ENCODE data around the gene SSH2.

SSH2 gene

GRCh38 chr17:29716566-29716965 lies 213.5 kb downstream of the SSH2 start:
- H3K4me3 ChIP-seq (ENCODE audit: control insufficient read depth, low read depth, low read length) = no peak overlapping the region
- DNase-seq (ENCODE audit: low read depth) = no peak
- TF ChIP-seq CTCF (IDR thresholded peaks at IDR 0.05; ENCODE audit: control insufficient read depth, insufficient read depth, low read depth, low read length, missing control alignments) = no peak

GRCh38 chr17:29715680-29716079 lies 214.3 kb downstream of the SSH2 start:
- TF ChIP-seq CTCF (IDR thresholded peaks at IDR 0.05; ENCODE audit: control insufficient read depth, insufficient read depth, low read depth, low read length, missing control alignments) = no peak
- DNase-seq (ENCODE audit: low read depth) = no peak
- no peak overlapping the region for H3K4me3 ChIP-seq (ENCODE audit: control insufficient read depth, low read depth, low read length)

- no peak for DNase-seq (ENCODE audit: low read depth)
- no peak overlapping the region for H3K4me3 ChIP-seq (ENCODE audit: control insufficient read depth, low read depth, low read length)
- TF ChIP-seq CTCF (IDR thresholded peaks at IDR 0.05; ENCODE audit: control insufficient read depth, insufficient read depth, low read depth, low read length, missing control alignments) = no peak
Observed at GRCh38 chr17:29714146-29714545, 215.9 kb downstream of the SSH2 start.

- DNase-seq (ENCODE audit: low read depth) = no peak
- no peak overlapping the region for H3K4me3 ChIP-seq (ENCODE audit: control insufficient read depth, low read depth, low read length)
- TF ChIP-seq CTCF (IDR thresholded peaks at IDR 0.05; ENCODE audit: control insufficient read depth, insufficient read depth, low read depth, low read length, missing control alignments) = no peak
Observed at GRCh38 chr17:29713626-29714025, 216.4 kb downstream of the SSH2 start.

- no peak overlapping the region for H3K4me3 ChIP-seq (ENCODE audit: control insufficient read depth, low read depth, low read length)
- no peak for DNase-seq (ENCODE audit: low read depth)
- no peak for TF ChIP-seq CTCF (IDR thresholded peaks at IDR 0.05; ENCODE audit: control insufficient read depth, insufficient read depth, low read depth, low read length, missing control alignments)
Observed at GRCh38 chr17:29711588-29712385, 218.2 kb downstream of the SSH2 start.

GRCh38 chr17:29710891-29711418 lies 219.1 kb downstream of the SSH2 start:
- peak; percentile 59 for DNase-seq (ENCODE audit: low read depth)
- H3K4me3 ChIP-seq (ENCODE audit: control insufficient read depth, low read depth, low read length) = no peak overlapping the region
- no peak for TF ChIP-seq CTCF (IDR thresholded peaks at IDR 0.05; ENCODE audit: control insufficient read depth, insufficient read depth, low read depth, low read length, missing control alignments)
